Neural progenitor cell (in vitro differentiated cells): ENCODE data around the gene CTNNA3. TPM values are rescaled to one million over a fixed set of nuclear protein-coding genes. Genes with fewer than 3 reads are reported as not detected.

Experiments
- DNase-seq: peaks from one replicate; pipeline ENCODE4 v3.0.0-alpha.2; 2016; ENCODE audit warnings: low spot score
- H2AFZ ChIP-seq: fragments of 200-600 bp; sonication (generic); replicated peaks from 2 replicates; pipeline ENCODE4 v1.6.1; 2016; ENCODE audit warnings: antibody characterized with exemption
- H3F3A ChIP-seq: fragments of 200-600 bp; sonication (generic); 2 replicates; pipeline ENCODE4 v1.6.1; 2016; ENCODE audit warnings: antibody characterized with exemption, low read depth
- H3K27ac ChIP-seq: fragments of 200-600 bp; sonication (generic); 2 replicates; pipeline ENCODE4 v1.5.1; 2016; ENCODE audit warnings: mild to moderate bottlenecking
- H3K27me3 ChIP-seq: fragments of 200-600 bp; sonication (generic); 2 replicates; pipeline ENCODE4 v1.6.1; 2016; ENCODE audit warnings: mild to moderate bottlenecking, moderate library complexity
- H3K36me3 ChIP-seq: fragments of 200-600 bp; sonication (generic); 2 replicates; pipeline ENCODE4 v1.5.1; 2016
- H3K4me1 ChIP-seq: fragments of 200-600 bp; sonication (generic); 2 replicates; pipeline ENCODE4 v1.6.1; 2016; ENCODE audit warnings: mixed run types
- H3K4me2 ChIP-seq: fragments of 200-600 bp; sonication (generic); 2 replicates; pipeline ENCODE4 v1.6.1; 2016
- H3K4me3 ChIP-seq: fragments of 200-600 bp; sonication (generic); 2 replicates; pipeline ENCODE4 v1.5.1; 2016
- H3K79me2 ChIP-seq: fragments of 200-600 bp; sonication (generic); 2 replicates; pipeline ENCODE4 v1.6.1; 2016; ENCODE audit warnings: low read depth
- H3K9ac ChIP-seq: fragments of 200-600 bp; sonication (generic); 2 replicates; pipeline ENCODE4 v1.6.1; 2016
- H3K9me3 ChIP-seq: fragments of 200-600 bp; sonication (generic); 2 replicates; pipeline ENCODE4 v1.5.1; 2016; ENCODE audit warnings: low read depth
- H4K20me1 ChIP-seq: fragments of 200-600 bp; sonication (generic); 2 replicates; pipeline ENCODE4 v1.6.1; 2016; ENCODE audit warnings: low read depth
- H3K27ac Mint-ChIP-seq: 3 replicates; pipeline ENCODE4 v1.8.0; 2021; ENCODE audit warnings: mixed read lengths
- H3K27me3 Mint-ChIP-seq: 2 replicates; pipeline ENCODE4 v1.8.0; 2022; ENCODE audit warnings: low read depth, mild to moderate bottlenecking, inconsistent platforms, moderate library complexity, mixed read lengths; ENCODE audit not compliant: insufficient read depth
- H3K36me3 Mint-ChIP-seq: 3 replicates; pipeline ENCODE4 v1.8.0; 2021; ENCODE audit warnings: mixed read lengths
- H3K4me1 Mint-ChIP-seq: 3 replicates; pipeline ENCODE4 v1.8.0; 2021; ENCODE audit warnings: mixed read lengths
- H3K4me3 Mint-ChIP-seq: 3 replicates; pipeline ENCODE4 v1.8.0; 2021; ENCODE audit warnings: mild to moderate bottlenecking, moderate library complexity, mixed read lengths
- H3K9me3 Mint-ChIP-seq: 3 replicates; pipeline ENCODE4 v1.8.0; 2020; ENCODE audit warnings: mixed read lengths
- EZH2 ChIP-seq: fragments of 200-600 bp; sonication (generic); IDR thresholded peaks from 2 replicates; pipeline ENCODE4 v1.6.1; 2017; ENCODE audit warnings: antibody characterized with exemption, mild to moderate bottlenecking, moderate library complexity
- EZH2phosphoT487 ChIP-seq: fragments of 200-600 bp; sonication (generic); IDR thresholded peaks from 2 replicates; pipeline ENCODE4 v1.6.1; 2017; ENCODE audit warnings: antibody characterized with exemption
- total RNA-seq: library from RNA; depleted of rRNA; stranded (reverse); fragments of >200 nt; gene quantifications from 2 replicates; pipeline ENCODE4 v1.2.3, GENCODE V29; 2015; ENCODE audit warnings: low replicate concordance
- TF ChIP-seq, protein P1 (sequence below): fragments of 200-600 bp; sonication (generic); IDR thresholded peaks from 2 replicates; pipeline ENCODE4 v1.5.1; 2017; ENCODE audit warnings: antibody characterized with exemption, mild to moderate bottlenecking

The CTNNA3 gene
- total RNA-seq, 1 donor from 2014 or later, result 12.9 TPM

DNA sequence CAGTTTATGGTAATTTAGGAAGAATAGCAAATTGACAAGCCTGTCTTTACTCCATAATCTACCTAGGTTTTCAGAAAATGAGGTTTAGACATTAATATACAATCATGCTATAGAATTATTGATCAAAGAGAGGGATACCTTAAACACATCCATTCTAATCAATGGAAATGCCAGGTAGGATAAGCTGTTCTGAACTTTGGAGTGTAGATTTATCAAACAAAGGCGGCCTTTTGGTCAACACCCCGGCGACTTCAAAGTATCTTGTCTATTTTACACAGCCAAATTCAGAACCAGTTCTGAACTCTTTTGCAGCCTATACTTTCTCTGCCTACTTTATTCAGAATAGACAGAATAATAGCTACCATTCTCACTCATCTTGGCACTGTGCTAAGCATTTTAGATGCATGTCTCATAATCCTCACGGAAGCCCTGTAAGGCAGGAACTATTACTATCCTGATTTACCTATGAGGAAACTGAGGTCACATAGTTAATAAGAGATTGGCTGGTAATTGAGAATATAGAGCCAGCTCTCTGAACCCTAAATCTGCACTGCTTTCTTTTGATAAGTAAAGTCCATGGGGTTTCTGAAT is 1412.0 kb downstream of the CTNNA3 start:
- no peaks in the 10 kb centered on the region for H4K20me1 ChIP-seq
- H3K4me3 ChIP-seq, result no peak overlapping the region
- no peaks in the 10 kb centered on the region for H3K9me3 ChIP-seq
- Mint-ChIP-seq H3K27me3 (no peaks in the 10 kb centered on the region), H3K27ac (no peak overlapping the region), H3K4me3 (no peak overlapping the region), H3K36me3 (no peaks in the 10 kb centered on the region), H3K9me3 (no peaks in the 10 kb centered on the region), H3K4me1 (no peaks in the 10 kb centered on the region)
- TF ChIP-seq EZH2phosphoT487 (no peak), EZH2 (no peak)
- TF ChIP-seq, protein P1, sequence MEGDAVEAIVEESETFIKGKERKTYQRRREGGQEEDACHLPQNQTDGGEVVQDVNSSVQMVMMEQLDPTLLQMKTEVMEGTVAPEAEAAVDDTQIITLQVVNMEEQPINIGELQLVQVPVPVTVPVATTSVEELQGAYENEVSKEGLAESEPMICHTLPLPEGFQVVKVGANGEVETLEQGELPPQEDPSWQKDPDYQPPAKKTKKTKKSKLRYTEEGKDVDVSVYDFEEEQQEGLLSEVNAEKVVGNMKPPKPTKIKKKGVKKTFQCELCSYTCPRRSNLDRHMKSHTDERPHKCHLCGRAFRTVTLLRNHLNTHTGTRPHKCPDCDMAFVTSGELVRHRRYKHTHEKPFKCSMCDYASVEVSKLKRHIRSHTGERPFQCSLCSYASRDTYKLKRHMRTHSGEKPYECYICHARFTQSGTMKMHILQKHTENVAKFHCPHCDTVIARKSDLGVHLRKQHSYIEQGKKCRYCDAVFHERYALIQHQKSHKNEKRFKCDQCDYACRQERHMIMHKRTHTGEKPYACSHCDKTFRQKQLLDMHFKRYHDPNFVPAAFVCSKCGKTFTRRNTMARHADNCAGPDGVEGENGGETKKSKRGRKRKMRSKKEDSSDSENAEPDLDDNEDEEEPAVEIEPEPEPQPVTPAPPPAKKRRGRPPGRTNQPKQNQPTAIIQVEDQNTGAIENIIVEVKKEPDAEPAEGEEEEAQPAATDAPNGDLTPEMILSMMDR, result no peak
- H3K9ac ChIP-seq, result no peak overlapping the region
- no peak for DNase-seq
- H3K36me3 ChIP-seq, result no peaks in the 10 kb centered on the region
- no peaks in the 10 kb centered on the region for H3K27me3 ChIP-seq
- H2AFZ ChIP-seq, result no peak overlapping the region
- H3K27ac ChIP-seq, result no peak overlapping the region
- H3K4me1 ChIP-seq, result no peaks in the 10 kb centered on the region
- H3K4me2 ChIP-seq, result no peak overlapping the region
- no peaks in the 10 kb centered on the region for H3K79me2 ChIP-seq
- H3F3A ChIP-seq, result no peaks in the 10 kb centered on the region

DNA sequence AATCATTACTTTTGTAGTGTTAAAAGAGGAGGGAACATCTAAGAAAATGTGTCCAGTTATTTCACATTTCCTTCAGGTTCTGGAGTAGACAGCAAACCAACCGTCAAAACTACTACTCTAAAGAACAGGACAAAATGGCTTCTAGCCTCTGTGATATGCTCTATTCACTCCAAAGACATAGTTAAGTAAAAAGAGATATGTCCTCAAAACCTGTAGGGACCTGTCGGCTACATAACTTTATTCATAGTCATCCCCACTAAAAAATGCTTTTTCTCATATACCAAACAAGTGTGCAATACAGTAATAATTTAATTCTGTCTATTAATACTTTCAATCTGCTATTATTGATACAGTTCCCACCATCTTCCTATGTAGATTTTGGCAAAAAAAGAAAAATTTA is 1412.9 kb downstream of the CTNNA3 start:
- no peak overlapping the region for H3K27ac ChIP-seq
- H3K36me3 Mint-ChIP-seq, result no peaks in the 10 kb centered on the region
- H3K4me1 Mint-ChIP-seq, result no peaks in the 10 kb centered on the region
- no peaks in the 10 kb centered on the region for H3K79me2 ChIP-seq
- no peaks in the 10 kb centered on the region for H3K36me3 ChIP-seq
- no peak overlapping the region for H2AFZ ChIP-seq
- no peaks in the 10 kb centered on the region for H3K9me3 ChIP-seq
- no peaks in the 10 kb centered on the region for H3K27me3 ChIP-seq
- TF ChIP-seq EZH2phosphoT487, result no peak
- TF ChIP-seq EZH2, result no peak
- TF ChIP-seq, protein P1, result no peak
- H3K27me3 Mint-ChIP-seq, result no peaks in the 10 kb centered on the region
- no peaks in the 10 kb centered on the region for H3K4me1 ChIP-seq
- no peaks in the 10 kb centered on the region for H3K9me3 Mint-ChIP-seq
- DNase-seq, result no peak
- H4K20me1 ChIP-seq, result no peaks in the 10 kb centered on the region
- H3F3A ChIP-seq, result no peaks in the 10 kb centered on the region
- no peak overlapping the region for H3K9ac ChIP-seq
- no peak overlapping the region for H3K27ac Mint-ChIP-seq
- H3K4me3 ChIP-seq, result no peak overlapping the region
- no peak overlapping the region for H3K4me3 Mint-ChIP-seq
- H3K4me2 ChIP-seq, result no peak overlapping the region

DNA sequence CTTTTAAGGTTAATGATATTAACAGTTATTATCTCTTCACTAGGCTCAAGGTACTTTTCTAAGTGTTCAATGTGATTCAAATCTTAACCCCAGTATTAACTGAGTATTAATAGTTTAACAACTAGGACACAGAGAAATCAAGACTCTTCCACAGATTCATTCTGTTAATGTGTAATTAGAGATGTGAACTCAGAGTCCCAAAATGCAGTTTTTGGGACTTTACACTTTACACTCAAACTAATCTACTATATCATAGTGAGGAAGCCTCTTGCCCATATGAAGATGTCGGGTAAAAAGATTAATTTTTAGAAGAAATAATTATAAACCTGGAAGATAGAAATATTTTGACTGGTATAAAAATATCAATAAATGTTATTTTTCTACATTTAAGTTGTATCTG is 1414.7 kb downstream of the CTNNA3 start:
- Histone ChIP-seq H4K20me1 (no peaks in the 10 kb centered on the region), H3K27ac (no peak overlapping the region)
- no peak overlapping the region for H3K27ac Mint-ChIP-seq

More for the DNA sequence above, 1414.7 kb downstream of the CTNNA3 start:
- Histone ChIP-seq H3K36me3 (no peaks in the 10 kb centered on the region), H3K9ac (no peak overlapping the region), H3F3A (no peaks in the 10 kb centered on the region), H3K4me2 (no peak overlapping the region), H3K4me1 (no peaks in the 10 kb centered on the region), H2AFZ (no peak overlapping the region), H3K79me2 (no peaks in the 10 kb centered on the region), H3K9me3 (no peaks in the 10 kb centered on the region), H3K27me3 (no peaks in the 10 kb centered on the region), H3K4me3 (no peak overlapping the region)
- Mint-ChIP-seq H3K27me3 (no peaks in the 10 kb centered on the region), H3K4me3 (no peak overlapping the region), H3K9me3 (no peaks in the 10 kb centered on the region), H3K4me1 (no peaks in the 10 kb centered on the region), H3K36me3 (no peaks in the 10 kb centered on the region)
- TF ChIP-seq EZH2phosphoT487 (no peak), EZH2 (no peak)
- TF ChIP-seq, protein P1, result no peak
- no peak for DNase-seq
